PC-9 (cell line): Measurements from ENCODE around the gene LRP3.

Experiments
- EZH2 ChIP-seq: fragments of 200-600 bp; sonication (generic); IDR thresholded peaks from 2 replicates; pipeline ENCODE4 v1.8.0; 2017; ENCODE audit warnings: antibody characterized with exemption, low read depth
- TF ChIP-seq, protein P1 (sequence below): fragments of 200-600 bp; sonication (generic); conservative IDR thresholded peaks from 2 replicates; pipeline ENCODE4 v1.6.1; 2017; ENCODE audit warnings: mixed run types, antibody characterized with exemption, mild to moderate bottlenecking, moderate library complexity

DNA sequence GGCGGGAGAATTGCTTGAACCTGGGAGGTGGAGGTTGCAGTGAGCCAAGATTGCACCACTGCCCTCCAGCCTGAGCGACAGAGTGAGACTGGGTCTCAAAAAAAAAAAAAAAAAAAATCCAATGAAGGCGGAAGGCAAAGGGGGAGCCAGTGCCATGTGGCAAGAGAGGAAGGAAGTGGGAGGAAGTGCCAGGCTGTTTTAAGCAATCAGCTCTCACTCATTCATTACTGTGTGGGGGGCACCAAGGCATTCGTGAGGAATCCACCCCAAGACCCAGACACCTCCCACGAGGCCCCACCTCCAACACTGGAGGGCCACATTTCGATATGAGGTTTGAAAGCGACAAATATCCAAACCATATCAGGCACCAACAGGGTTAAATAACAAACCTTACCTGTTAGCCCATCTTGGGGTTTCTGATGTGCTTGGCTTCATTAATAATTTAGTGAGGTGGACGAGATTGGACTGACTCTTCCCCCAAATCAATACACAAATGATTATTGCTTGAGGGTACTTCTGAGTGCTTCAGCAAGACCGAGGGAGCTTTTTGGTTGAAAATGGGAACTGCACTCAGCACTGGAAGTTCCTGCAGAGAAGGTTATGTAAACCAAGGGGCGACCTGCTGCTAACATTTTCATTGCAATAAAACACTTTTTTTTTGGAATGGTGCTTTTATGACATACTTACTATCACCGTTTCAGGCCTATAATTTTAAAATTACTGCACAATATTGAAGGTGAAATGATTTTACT, 7.5 kb upstream of the LRP3 start:
- TF ChIP-seq, protein P1, sequence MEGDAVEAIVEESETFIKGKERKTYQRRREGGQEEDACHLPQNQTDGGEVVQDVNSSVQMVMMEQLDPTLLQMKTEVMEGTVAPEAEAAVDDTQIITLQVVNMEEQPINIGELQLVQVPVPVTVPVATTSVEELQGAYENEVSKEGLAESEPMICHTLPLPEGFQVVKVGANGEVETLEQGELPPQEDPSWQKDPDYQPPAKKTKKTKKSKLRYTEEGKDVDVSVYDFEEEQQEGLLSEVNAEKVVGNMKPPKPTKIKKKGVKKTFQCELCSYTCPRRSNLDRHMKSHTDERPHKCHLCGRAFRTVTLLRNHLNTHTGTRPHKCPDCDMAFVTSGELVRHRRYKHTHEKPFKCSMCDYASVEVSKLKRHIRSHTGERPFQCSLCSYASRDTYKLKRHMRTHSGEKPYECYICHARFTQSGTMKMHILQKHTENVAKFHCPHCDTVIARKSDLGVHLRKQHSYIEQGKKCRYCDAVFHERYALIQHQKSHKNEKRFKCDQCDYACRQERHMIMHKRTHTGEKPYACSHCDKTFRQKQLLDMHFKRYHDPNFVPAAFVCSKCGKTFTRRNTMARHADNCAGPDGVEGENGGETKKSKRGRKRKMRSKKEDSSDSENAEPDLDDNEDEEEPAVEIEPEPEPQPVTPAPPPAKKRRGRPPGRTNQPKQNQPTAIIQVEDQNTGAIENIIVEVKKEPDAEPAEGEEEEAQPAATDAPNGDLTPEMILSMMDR: no peak
- no peak for TF ChIP-seq EZH2
